HG02970 (cell line): ENCODE measurements around the gene ATXN2L.
"Not testable (repeated sequence)": the region's sequence is repeated elsewhere in the genome, so short reads cannot be mapped to it uniquely, and the experiment has no call there.

ENCODE experiments used
- ATAC-seq: cut with Tn5 transposase; IDR thresholded peaks from one replicate; pipeline ENCODE4 v1.9.1; 2021; ENCODE audit warnings: mild to moderate bottlenecking, moderate library complexity, moderate number of reproducible peaks; ENCODE audit not compliant: unreplicated experiment, low FRiP score

Gene ATXN2L

GRCh38 chr16:28822520-28823290 lies at the start of gene ATXN2L:
ATXN2L (plus strand) TSS chr16:28822999; CDS start chr16:28823260, 261 bp downstream.
- ATAC-seq = peak; percentile 50

GRCh38 chr16:28781697-28782096 lies 41.1 kb upstream of the ATXN2L start:
- not testable (repeated sequence) for ATAC-seq

GRCh38 chr16:28782357-28782756 lies 40.4 kb upstream of the ATXN2L start:
- not testable (repeated sequence) for ATAC-seq

- ATAC-seq = not testable (repeated sequence)
Observed at GRCh38 chr16:28802235-28803019, 20.4 kb upstream of the ATXN2L start.

- ATAC-seq = not testable (repeated sequence)
Observed at GRCh38 chr16:28807445-28808120, 15.2 kb upstream of the ATXN2L start.

- ATAC-seq = no peak
Observed at GRCh38 chr16:28820016-28820415, 2.8 kb upstream of the ATXN2L start.

GRCh38 chr16:28820546-28820945 lies 2.3 kb upstream of the ATXN2L start:
- not testable (repeated sequence) for ATAC-seq

- ATAC-seq = no peak
Observed at GRCh38 chr16:28821874-28822519, 802 bp upstream of the ATXN2L start.

GRCh38 chr16:28823291-28823872 lies 583 bp downstream of the ATXN2L start:
- peak; percentile 27 for ATAC-seq

- peak; percentile 58 for ATAC-seq
Observed at GRCh38 chr16:28823873-28824716, 1.3 kb downstream of the ATXN2L start.

- no peak for ATAC-seq
Observed at GRCh38 chr16:28824717-28824973, 1.8 kb downstream of the ATXN2L start.

GRCh38 chr16:28826141-28826540 lies 3.3 kb downstream of the ATXN2L start:
- ATAC-seq = no peak

- no peak for ATAC-seq
Observed at GRCh38 chr16:28829747-28830146, 6.9 kb downstream of the ATXN2L start.

GRCh38 chr16:28830531-28830930 lies 7.7 kb downstream of the ATXN2L start:
- ATAC-seq = no peak

GRCh38 chr16:28834349-28834748 lies 11.6 kb downstream of the ATXN2L start:
- no peak for ATAC-seq

- ATAC-seq = no peak
Observed at GRCh38 chr16:28834873-28835863, 12.4 kb downstream of the ATXN2L start.

- no peak for ATAC-seq
Observed at GRCh38 chr16:28835864-28836760, 13.3 kb downstream of the ATXN2L start.

GRCh38 chr16:28836761-28837064 lies 13.9 kb downstream of the ATXN2L start:
- no peak for ATAC-seq
